ENCODE results near the gene UBE2H. TPM values are rescaled to one million over a fixed set of nuclear protein-coding genes. Genes with fewer than 3 reads are reported as not detected.
A peak's percentile ranks its signal among the peaks of the same experiment; 100 is the strongest.

Gene UBE2H
- total RNA-seq, 1 donor from 2014 or later = 114 TPM

DNA sequence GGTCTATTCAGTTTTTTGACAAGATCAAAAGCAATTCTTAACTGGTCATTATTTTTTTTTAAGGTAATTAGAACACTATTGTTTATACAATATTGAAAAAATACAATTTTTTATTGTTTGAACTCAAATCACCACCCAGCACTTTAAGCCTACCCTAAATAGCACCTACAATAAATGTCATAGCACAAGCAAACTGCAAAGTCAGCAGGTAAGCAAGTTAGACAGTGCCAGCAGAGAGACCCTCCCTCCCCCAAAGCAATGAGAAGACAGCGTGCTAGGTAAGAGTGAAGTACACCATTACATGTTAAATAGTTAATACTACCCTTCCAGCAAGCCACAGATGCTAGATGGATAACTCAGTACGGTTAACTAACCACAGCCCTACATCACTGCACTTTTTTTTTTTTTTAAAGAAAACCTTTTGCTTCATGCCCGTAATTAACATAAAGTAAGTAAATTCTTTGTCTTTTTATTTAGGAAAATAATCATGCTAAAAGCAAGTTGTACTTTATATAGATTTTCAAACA is 120.0 kb downstream of the UBE2H start:
- Histone ChIP-seq H3K4me1 (peaks cover 58% of the 10 kb centered on the region), H3K4me3 (no peak overlapping the region), H3K9me3 (ENCODE audit: low read depth) (no peaks in the 10 kb centered on the region), H3K27me3 (no peaks in the 10 kb centered on the region), H3K36me3 (no peaks in the 10 kb centered on the region), H3F3A (ENCODE audit: low read depth) (peaks cover 40% of the 10 kb centered on the region), H3K27ac (no peak overlapping the region), H3K9ac (no peak overlapping the region), H3K4me2 (no peak overlapping the region), H4K20me1 (ENCODE audit: low read depth) (peaks cover 60% of the 10 kb centered on the region), H2AFZ (replicated peaks) (no peak overlapping the region), H3K79me2 (ENCODE audit: low read depth) (no peaks in the 10 kb centered on the region)
- no peak for DNase-seq (ENCODE audit: low spot score)
- Mint-ChIP-seq H3K27me3 (ENCODE audit: insufficient read depth, low read depth) (peaks cover 5% of the 10 kb centered on the region), H3K36me3 (peaks cover 18% of the 10 kb centered on the region), H3K27ac (no peak overlapping the region), H3K4me1 (peaks cover 52% of the 10 kb centered on the region), H3K9me3 (no peaks in the 10 kb centered on the region), H3K4me3 (no peak overlapping the region)
- TF ChIP-seq, protein P1, sequence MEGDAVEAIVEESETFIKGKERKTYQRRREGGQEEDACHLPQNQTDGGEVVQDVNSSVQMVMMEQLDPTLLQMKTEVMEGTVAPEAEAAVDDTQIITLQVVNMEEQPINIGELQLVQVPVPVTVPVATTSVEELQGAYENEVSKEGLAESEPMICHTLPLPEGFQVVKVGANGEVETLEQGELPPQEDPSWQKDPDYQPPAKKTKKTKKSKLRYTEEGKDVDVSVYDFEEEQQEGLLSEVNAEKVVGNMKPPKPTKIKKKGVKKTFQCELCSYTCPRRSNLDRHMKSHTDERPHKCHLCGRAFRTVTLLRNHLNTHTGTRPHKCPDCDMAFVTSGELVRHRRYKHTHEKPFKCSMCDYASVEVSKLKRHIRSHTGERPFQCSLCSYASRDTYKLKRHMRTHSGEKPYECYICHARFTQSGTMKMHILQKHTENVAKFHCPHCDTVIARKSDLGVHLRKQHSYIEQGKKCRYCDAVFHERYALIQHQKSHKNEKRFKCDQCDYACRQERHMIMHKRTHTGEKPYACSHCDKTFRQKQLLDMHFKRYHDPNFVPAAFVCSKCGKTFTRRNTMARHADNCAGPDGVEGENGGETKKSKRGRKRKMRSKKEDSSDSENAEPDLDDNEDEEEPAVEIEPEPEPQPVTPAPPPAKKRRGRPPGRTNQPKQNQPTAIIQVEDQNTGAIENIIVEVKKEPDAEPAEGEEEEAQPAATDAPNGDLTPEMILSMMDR (IDR thresholded peaks at IDR 0.05) = no peak
- no peak for TF ChIP-seq EZH2phosphoT487 (IDR thresholded peaks at IDR 0.05)

DNA sequence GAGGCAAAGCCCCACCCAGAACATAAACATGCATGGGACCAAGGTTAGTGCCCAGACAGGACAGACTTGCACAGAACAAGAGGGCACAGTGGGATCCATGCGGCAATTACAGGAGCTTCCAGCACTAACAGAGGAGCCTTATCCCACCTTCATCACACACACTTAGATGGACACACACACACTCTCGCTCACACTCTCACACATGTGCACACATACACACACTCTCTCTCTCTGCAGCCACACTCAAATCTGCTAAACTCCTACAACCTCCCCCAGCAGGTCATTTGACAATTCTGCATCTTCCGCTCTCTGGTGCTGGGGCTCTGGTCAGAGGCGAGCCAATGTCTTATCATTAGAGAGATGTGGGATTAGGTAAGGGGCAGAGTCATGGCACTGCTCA is 120.5 kb downstream of the UBE2H start:
- Mint-ChIP-seq H3K9me3 (no peaks in the 10 kb centered on the region), H3K4me3 (no peak overlapping the region), H3K27ac (no peak overlapping the region), H3K36me3 (peaks cover 17% of the 10 kb centered on the region), H3K27me3 (ENCODE audit: insufficient read depth, low read depth) (peaks cover 5% of the 10 kb centered on the region), H3K4me1 (peaks cover 53% of the 10 kb centered on the region)
- Histone ChIP-seq H3K4me2 (no peak overlapping the region), H3K27ac (no peak overlapping the region), H3K4me3 (no peak overlapping the region), H2AFZ (replicated peaks) (no peak overlapping the region), H3K27me3 (no peaks in the 10 kb centered on the region), H3K79me2 (ENCODE audit: low read depth) (no peaks in the 10 kb centered on the region), H3F3A (ENCODE audit: low read depth) (peaks cover 40% of the 10 kb centered on the region), H4K20me1 (ENCODE audit: low read depth) (peaks cover 55% of the 10 kb centered on the region), H3K4me1 (peaks cover 53% of the 10 kb centered on the region), H3K9ac (no peak overlapping the region), H3K9me3 (ENCODE audit: low read depth) (no peaks in the 10 kb centered on the region), H3K36me3 (no peaks in the 10 kb centered on the region)
- no peak for DNase-seq (ENCODE audit: low spot score)
- TF ChIP-seq EZH2 (IDR thresholded peaks at IDR 0.05) (no peak), EZH2phosphoT487 (IDR thresholded peaks at IDR 0.05) (no peak)
- TF ChIP-seq, protein P1 (IDR thresholded peaks at IDR 0.05) = no peak

DNA sequence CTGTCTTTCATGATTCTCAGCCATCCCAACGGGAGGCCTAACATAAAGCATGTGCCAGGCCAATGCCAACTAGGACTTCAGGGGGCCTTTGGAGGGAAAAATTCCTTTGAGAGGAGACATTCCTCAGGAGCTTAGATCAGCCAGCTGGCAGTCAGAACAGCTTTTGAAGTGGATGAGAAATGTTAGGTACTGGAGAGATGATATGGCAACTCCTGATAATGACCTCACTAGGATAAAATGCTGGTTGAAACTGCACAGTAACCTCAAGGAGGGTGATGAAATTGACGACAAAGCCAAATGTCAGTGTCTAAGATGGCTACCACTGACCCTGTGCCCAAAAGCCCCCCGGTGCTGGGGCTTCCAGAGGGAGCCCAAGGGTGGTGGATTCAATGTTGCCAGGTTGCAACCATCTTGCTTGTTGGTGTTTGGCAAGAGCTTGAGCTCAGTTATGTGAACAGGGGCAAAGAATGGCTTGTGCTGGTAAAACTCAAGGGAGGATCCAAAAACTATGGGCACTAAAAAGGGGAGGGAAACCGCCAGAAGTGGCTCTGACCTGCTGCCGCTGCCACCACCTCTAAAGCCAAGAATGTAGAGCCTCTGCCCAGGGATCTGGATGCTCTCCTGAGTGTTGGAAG is 121.2 kb downstream of the UBE2H start:
- Mint-ChIP-seq H3K9me3 (no peaks in the 10 kb centered on the region), H3K36me3 (peaks cover 16% of the 10 kb centered on the region), H3K27ac (no peak overlapping the region), H3K27me3 (ENCODE audit: insufficient read depth, low read depth) (peaks cover 5% of the 10 kb centered on the region), H3K4me1 (peaks cover 54% of the 10 kb centered on the region), H3K4me3 (no peak overlapping the region)
- no peaks in the 10 kb centered on the region for H3K79me2 ChIP-seq (ENCODE audit: low read depth)
- H3F3A ChIP-seq (ENCODE audit: low read depth) = peaks cover 37% of the 10 kb centered on the region
- no peak overlapping the region for H3K27ac ChIP-seq
- no peak overlapping the region for H3K4me2 ChIP-seq
- peak; percentile 67 for DNase-seq (ENCODE audit: low spot score)
- H3K4me1 ChIP-seq = peaks cover 47% of the 10 kb centered on the region
- no peaks in the 10 kb centered on the region for H3K36me3 ChIP-seq
- no peak overlapping the region for H3K4me3 ChIP-seq
- no peaks in the 10 kb centered on the region for H3K9me3 ChIP-seq (ENCODE audit: low read depth)
- no peak overlapping the region for H2AFZ ChIP-seq (replicated peaks)
- H4K20me1 ChIP-seq (ENCODE audit: low read depth) = peaks cover 48% of the 10 kb centered on the region
- no peaks in the 10 kb centered on the region for H3K27me3 ChIP-seq
- H3K9ac ChIP-seq = no peak overlapping the region
- no peak for TF ChIP-seq EZH2 (IDR thresholded peaks at IDR 0.05)
- TF ChIP-seq, protein P1 (IDR thresholded peaks at IDR 0.05) = no peak
- TF ChIP-seq EZH2phosphoT487 (IDR thresholded peaks at IDR 0.05) = no peak

All from neural progenitor cell (in vitro differentiated cells).